ENCODE results near the gene MFSD1.

- TF ChIP-seq CTCF (IDR thresholded peaks at IDR 0.05) (no peak), POLR2A (IDR thresholded peaks at IDR 0.05) (no peak)
These were observed 21.1 kb upstream of the MFSD1 start for GRCh38 chr3:158780766-158781165.

Measured in adrenal gland (tissue), 5 donors.